Erythroblast (primary cell): ENCODE results near the gene CABLES1.

ENCODE experiments used
- GATA1 ChIP-seq: IDR thresholded peaks from 2 replicates; pipeline ENCODE4 v1.6.1; 2011; ENCODE audit warnings: low read depth, mild to moderate bottlenecking, control low read depth, low read length, moderate library complexity
- POLR2A ChIP-seq: IDR thresholded peaks from 2 replicates; pipeline ENCODE4 v1.6.1; 2011; ENCODE audit warnings: mild to moderate bottlenecking, low read length

GRCh38 chr18:23146861-23147469 is 11.7 kb downstream of the CABLES1 start:
- no peak for TF ChIP-seq POLR2A
- no peak for TF ChIP-seq GATA1
